ENCODE results near the gene PCGF2.

DNA sequence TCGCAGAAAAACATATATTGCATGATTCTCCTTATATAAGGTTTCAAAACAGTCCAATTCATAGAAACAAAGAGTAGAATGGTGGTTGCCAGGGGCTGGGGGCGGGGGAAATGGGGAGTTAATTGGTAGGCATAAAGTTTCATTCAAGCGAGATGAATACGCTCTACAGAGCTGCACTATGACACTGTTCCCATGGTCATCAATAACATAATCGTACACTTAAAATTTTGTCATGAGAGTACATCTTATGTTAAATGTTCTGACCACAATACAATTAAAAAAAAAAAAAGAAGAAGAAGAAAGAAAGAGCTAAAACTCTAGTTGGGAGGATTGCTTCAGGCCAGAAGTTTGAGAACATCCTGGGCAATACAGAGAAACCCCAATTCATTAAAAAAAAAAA, 46.1 kb upstream of the PCGF2 start:
- TF ChIP-seq, protein P1, sequence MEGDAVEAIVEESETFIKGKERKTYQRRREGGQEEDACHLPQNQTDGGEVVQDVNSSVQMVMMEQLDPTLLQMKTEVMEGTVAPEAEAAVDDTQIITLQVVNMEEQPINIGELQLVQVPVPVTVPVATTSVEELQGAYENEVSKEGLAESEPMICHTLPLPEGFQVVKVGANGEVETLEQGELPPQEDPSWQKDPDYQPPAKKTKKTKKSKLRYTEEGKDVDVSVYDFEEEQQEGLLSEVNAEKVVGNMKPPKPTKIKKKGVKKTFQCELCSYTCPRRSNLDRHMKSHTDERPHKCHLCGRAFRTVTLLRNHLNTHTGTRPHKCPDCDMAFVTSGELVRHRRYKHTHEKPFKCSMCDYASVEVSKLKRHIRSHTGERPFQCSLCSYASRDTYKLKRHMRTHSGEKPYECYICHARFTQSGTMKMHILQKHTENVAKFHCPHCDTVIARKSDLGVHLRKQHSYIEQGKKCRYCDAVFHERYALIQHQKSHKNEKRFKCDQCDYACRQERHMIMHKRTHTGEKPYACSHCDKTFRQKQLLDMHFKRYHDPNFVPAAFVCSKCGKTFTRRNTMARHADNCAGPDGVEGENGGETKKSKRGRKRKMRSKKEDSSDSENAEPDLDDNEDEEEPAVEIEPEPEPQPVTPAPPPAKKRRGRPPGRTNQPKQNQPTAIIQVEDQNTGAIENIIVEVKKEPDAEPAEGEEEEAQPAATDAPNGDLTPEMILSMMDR (IDR thresholded peaks at IDR 0.05) = no peak
- TF ChIP-seq EP300 (IDR thresholded peaks at IDR 0.05) = no peak
